LNCaP clone FGC (cell line): ENCODE data around the gene ARHGEF39.

Source experiments
- DNase-seq: peaks from one replicate; pipeline ENCODE4 v3.0.0-alpha.2; 2011; ENCODE audit warnings: low read depth
- H3K4me3 ChIP-seq: 2 replicates; pipeline ENCODE4 v1.5.1; 2011; ENCODE audit warnings: mild to moderate bottlenecking, low read depth, low read length, control low read depth
- CTCF ChIP-seq: IDR thresholded peaks from 2 replicates; pipeline ENCODE4 v1.5.1; 2012; ENCODE audit warnings: mild to moderate bottlenecking; ENCODE audit not compliant: control insufficient read depth, insufficient read depth; ENCODE audit errors: extremely low read depth

ARHGEF39 gene

GRCh38 chr9:35682520-35683315, 17.7 kb upstream of the ARHGEF39 start:
- TF ChIP-seq CTCF, result no peak

GRCh38 chr9:35682051-35682450, 17.1 kb upstream of the ARHGEF39 start:
- H3K4me3 ChIP-seq, result no peak overlapping the region
- TF ChIP-seq CTCF, result no peak
- no peak for DNase-seq

More at GRCh38 chr9:35682520-35683315, 17.7 kb upstream of the ARHGEF39 start:
- H3K4me3 ChIP-seq, result no peak overlapping the region
- DNase-seq, result no peak

- no peak overlapping the region for H3K4me3 ChIP-seq
- no peak for TF ChIP-seq CTCF
- no peak for DNase-seq
Measured at GRCh38 chr9:35681341-35682002, 16.5 kb upstream of the ARHGEF39 start.

GRCh38 chr9:35680331-35681105, 15.5 kb upstream of the ARHGEF39 start:
- no peak for TF ChIP-seq CTCF
- no peak overlapping the region for H3K4me3 ChIP-seq
- DNase-seq, result no peak

- no peak for TF ChIP-seq CTCF
Measured at GRCh38 chr9:35679766-35680330, 14.9 kb upstream of the ARHGEF39 start.

GRCh38 chr9:35679091-35679490, 14.1 kb upstream of the ARHGEF39 start:
- TF ChIP-seq CTCF, result no peak
- H3K4me3 ChIP-seq, result no peak overlapping the region
- DNase-seq, result no peak

More at GRCh38 chr9:35679766-35680330, 14.9 kb upstream of the ARHGEF39 start:
- H3K4me3 ChIP-seq, result no peak overlapping the region
- no peak for DNase-seq
